PFSK-1 (cell line): ENCODE measurements around the gene MS4A15.

Source experiments
- FOXP2 ChIP-seq: optimal IDR thresholded peaks from 2 replicates; pipeline ENCODE3; 2011; ENCODE audit warnings: borderline replicate concordance, control low read depth, inconsistent platforms; ENCODE audit not compliant: insufficient read depth; ENCODE audit errors: extremely low read length, extremely low read depth
- POLR2AphosphoS5 ChIP-seq: IDR thresholded peaks from 2 replicates; pipeline ENCODE4 v1.6.1; 2012; ENCODE audit warnings: low read depth, mild to moderate bottlenecking, control low read depth, low read length, moderate library complexity
- REST ChIP-seq, 2 experiments: IDR thresholded peaks; 2 replicates each; pipeline versions ENCODE4 v1.6.1 to v1.8.0; 2011 to 2012; ENCODE audit warnings: low read depth in 2 of 2, low read length in 2 of 2, control low read depth in 1 of 2, inconsistent platforms in 1 of 2, mild to moderate bottlenecking in 1 of 2, moderate library complexity in 1 of 2; ENCODE audit not compliant: insufficient read depth in 1 of 2
- SIN3A ChIP-seq: IDR thresholded peaks from 2 replicates; pipeline ENCODE4 v1.6.1; 2012; ENCODE audit warnings: mild to moderate bottlenecking, low read length, moderate library complexity, borderline replicate concordance; ENCODE audit not compliant: insufficient read depth
- TAF1 ChIP-seq: IDR thresholded peaks from 2 replicates; pipeline ENCODE4 v1.6.1; 2012; ENCODE audit warnings: low read length, control low read depth, borderline replicate concordance; ENCODE audit not compliant: insufficient read depth

The MS4A15 gene

GRCh38 chr11:60771146-60771545 lies 14.5 kb downstream of the MS4A15 start:
- no peak for TF ChIP-seq POLR2AphosphoS5
- TF ChIP-seq REST (IDR thresholded peaks at IDR 0.05; ENCODE audit: insufficient read depth in 1 of 2, low read depth in 2 of 2, low read length in 2 of 2), result no peak

- TF ChIP-seq POLR2AphosphoS5 (no peak), SIN3A (no peak), TAF1 (no peak), REST (IDR thresholded peaks at IDR 0.05; ENCODE audit: insufficient read depth in 1 of 2, low read depth in 2 of 2, low read length in 2 of 2) (no peak), FOXP2 (no peak)
These were observed 15.3 kb downstream of the MS4A15 start for GRCh38 chr11:60771879-60772525.

- TF ChIP-seq SIN3A (no peak), REST (IDR thresholded peaks at IDR 0.05; ENCODE audit: insufficient read depth in 1 of 2, low read depth in 2 of 2, low read length in 2 of 2) (no peak), FOXP2 (no peak), POLR2AphosphoS5 (no peak), TAF1 (no peak)
These were observed 16.0 kb downstream of the MS4A15 start for GRCh38 chr11:60772666-60773065.

- TF ChIP-seq POLR2AphosphoS5 (no peak), SIN3A (no peak), FOXP2 (no peak), TAF1 (no peak), REST (IDR thresholded peaks at IDR 0.05; ENCODE audit: insufficient read depth in 1 of 2, low read depth in 2 of 2, low read length in 2 of 2) (no peak)
These were observed 18.1 kb downstream of the MS4A15 start for GRCh38 chr11:60774726-60775125.

GRCh38 chr11:60775420-60775961 lies 18.8 kb downstream of the MS4A15 start:
- TF ChIP-seq TAF1 (no peak), POLR2AphosphoS5 (no peak), FOXP2 (no peak), SIN3A (no peak), REST (IDR thresholded peaks at IDR 0.05; ENCODE audit: insufficient read depth in 1 of 2, low read depth in 2 of 2, low read length in 2 of 2) (no peak)
